Thymus (tissue), 11 donors: ENCODE results near the gene SUN5. TPM values are rescaled to one million over a fixed set of nuclear protein-coding genes. Genes with fewer than 3 reads are reported as not detected.
A peak's percentile ranks its signal among the peaks of the same experiment; 100 is the strongest.

Experiments used
- DNase-seq, 9 donors: peaks; one replicate each; pipeline ENCODE4 v3.0.0-alpha.2; 2013; ENCODE audit warnings: low spot score in 9 of 9, low read depth in 6 of 9, missing footprints in 1 of 9
- H3K27ac ChIP-seq, 2 donors: one replicate each; pipeline ENCODE4 v1.5.1; 2013; ENCODE audit warnings: control low read depth in 1 of 2, low read depth in 1 of 2, low read length in 1 of 2, mild to moderate bottlenecking in 1 of 2, moderate library complexity in 1 of 2
- H3K27me3 ChIP-seq, 2 donors: one replicate each; pipeline ENCODE4 v1.5.1; 2013; ENCODE audit warnings: low read length in 1 of 2; ENCODE audit not compliant: control insufficient read depth in 2 of 2, insufficient read depth in 1 of 2
- H3K36me3 ChIP-seq, 2 donors: one replicate each; pipeline ENCODE4 v1.5.1; 2013; ENCODE audit warnings: low read length in 1 of 2, mild to moderate bottlenecking in 1 of 2, moderate library complexity in 1 of 2; ENCODE audit not compliant: control insufficient read depth in 2 of 2, insufficient read depth in 2 of 2
- H3K4me1 ChIP-seq, 2 donors: one replicate each; pipeline ENCODE4 v1.5.1; 2013; ENCODE audit warnings: low read length in 2 of 2; ENCODE audit not compliant: control insufficient read depth in 2 of 2, insufficient read depth in 2 of 2
- H3K4me3 ChIP-seq, 2 donors: one replicate each; pipeline ENCODE4 v1.5.1; 2013; ENCODE audit warnings: low read length in 2 of 2, control low read depth in 1 of 2, mild to moderate bottlenecking in 1 of 2
- H3K9me3 ChIP-seq, 2 donors: one replicate each; pipeline ENCODE4 v1.5.1; 2013; ENCODE audit warnings: low read length in 1 of 2, mild to moderate bottlenecking in 1 of 2; ENCODE audit not compliant: control insufficient read depth in 2 of 2, insufficient read depth in 1 of 2
- WGBS: extraction: QIAGEN DNeasy Blood & Tissue Kit; methylation state at CpG from one replicate; pipeline ENCODE4 v1.1.7; 2013; 5-methylcytosine and 5-hydroxymethylcytosine counted together
- polyA plus RNA-seq: library from polyadenylated mRNA; stranded (reverse); fragments of 200-250 nt; gene quantifications from one replicate; pipeline ENCODE4 v1.2.3, GENCODE V29; 2013
- total RNA-seq: library from RNA; stranded (reverse); fragments of 120-200 nt; gene quantifications from one replicate; pipeline ENCODE4 v1.2.4, GENCODE V29; 2013
- donor health status: healthy.

The SUN5 gene
- total and polyA plus RNA-seq, 2 donors: not detected

DNA sequence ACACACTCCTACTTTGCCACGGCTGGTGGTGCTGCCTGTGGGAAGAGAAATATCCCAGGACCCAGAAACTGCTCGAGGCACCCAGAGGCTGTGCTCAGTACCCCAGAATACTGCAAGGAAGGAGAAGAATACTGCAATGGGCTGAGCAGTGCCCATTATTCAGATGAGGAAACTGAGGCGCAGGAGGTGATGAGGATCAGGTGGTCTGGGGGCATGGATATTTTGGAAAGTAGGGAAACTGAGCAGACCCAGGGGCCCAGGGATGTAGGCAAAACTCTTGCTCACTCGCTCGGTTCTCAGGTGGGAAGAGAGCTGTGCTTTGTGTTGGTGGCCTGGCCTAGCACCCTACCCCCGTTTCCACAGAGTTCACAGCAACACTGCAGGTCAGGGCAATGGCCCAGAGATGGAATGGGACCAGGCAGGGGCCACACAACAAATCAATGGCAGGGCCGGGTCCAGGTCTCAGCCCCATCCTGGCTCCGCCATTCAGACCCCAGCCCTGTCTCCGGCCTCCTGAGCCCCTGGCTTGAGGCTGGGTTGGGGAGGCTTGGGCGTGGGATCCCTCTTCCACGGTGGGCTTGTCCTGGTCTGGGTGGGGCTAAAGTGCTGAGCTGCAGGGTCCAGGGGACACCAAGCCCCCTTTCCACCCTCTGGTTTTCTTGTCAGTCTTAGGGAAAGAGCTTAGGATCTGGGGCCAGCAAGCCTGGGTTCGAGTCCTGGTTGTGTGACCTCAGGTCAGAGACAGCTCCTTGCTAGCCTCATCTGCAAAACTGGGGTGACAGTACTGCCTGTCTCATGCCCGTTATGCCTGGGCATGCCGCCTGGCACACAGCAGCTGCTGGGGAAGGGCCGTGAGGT, 33.9 kb downstream of the SUN5 start:
- H3K27me3 ChIP-seq: no peaks in the 10 kb centered on the region
- H3K36me3 ChIP-seq: no peaks in the 10 kb centered on the region
- H3K27ac ChIP-seq: peak overlapping the region; percentile 97 to 99
- DNase-seq: no peak
- peaks cover 78 to 98% of the 10 kb centered on the region in 2 donors for H3K4me1 ChIP-seq
- WGBS: 94% methylated on average over 15 of the region's 15 CpGs
- H3K4me3 ChIP-seq: no peak overlapping the region
- peaks cover 0 to 6% of the 10 kb centered on the region in 2 donors for H3K9me3 ChIP-seq

DNA sequence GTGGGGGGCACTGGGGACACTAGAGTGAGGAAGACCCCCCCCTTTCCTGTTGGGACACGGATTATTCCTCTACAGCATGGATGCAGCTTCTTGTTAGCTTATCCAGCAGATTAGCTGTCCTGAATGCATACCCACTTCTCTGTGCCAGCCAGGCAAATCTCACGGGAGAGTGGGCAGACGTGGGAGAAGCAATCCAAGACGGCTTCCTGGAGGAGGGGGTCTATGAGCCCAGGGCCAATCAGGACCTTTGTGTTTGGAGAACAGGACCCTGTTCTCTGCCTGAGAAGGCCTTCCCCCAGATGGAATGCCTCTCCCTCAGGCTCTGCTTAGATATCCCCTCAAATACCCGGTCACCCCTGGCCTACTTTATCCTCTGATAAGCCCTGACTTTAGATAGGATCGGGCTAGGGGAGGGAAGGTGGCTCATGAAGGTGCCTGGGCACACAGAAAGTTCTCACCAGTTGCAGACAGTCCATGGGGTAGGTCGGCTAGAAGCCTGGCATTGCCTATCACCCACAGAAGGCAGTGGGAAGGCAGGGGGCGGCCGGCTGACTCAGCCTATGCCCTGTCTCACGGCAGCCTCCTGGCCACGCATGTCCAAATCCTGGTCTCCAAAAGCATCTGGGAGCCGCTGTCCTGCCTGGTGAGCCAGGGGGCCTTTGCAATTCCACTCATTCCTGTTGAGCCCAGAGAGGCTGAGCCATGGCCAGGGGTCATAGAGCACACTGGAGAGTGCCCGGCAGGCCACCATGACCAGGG, 34.7 kb downstream of the SUN5 start:
- no peak overlapping the region for H3K4me3 ChIP-seq
- WGBS: 97% methylated on average over 13 of the region's 13 CpGs
- DNase-seq: no peak
- H3K36me3 ChIP-seq: no peaks in the 10 kb centered on the region
- H3K27me3 ChIP-seq: no peaks in the 10 kb centered on the region
- H3K9me3 ChIP-seq: peaks cover 0 to 6% of the 10 kb centered on the region in 2 donors
- H3K27ac ChIP-seq: peak overlapping the region; percentile 97 to 99
- peaks cover 82 to 97% of the 10 kb centered on the region in 2 donors for H3K4me1 ChIP-seq

DNA sequence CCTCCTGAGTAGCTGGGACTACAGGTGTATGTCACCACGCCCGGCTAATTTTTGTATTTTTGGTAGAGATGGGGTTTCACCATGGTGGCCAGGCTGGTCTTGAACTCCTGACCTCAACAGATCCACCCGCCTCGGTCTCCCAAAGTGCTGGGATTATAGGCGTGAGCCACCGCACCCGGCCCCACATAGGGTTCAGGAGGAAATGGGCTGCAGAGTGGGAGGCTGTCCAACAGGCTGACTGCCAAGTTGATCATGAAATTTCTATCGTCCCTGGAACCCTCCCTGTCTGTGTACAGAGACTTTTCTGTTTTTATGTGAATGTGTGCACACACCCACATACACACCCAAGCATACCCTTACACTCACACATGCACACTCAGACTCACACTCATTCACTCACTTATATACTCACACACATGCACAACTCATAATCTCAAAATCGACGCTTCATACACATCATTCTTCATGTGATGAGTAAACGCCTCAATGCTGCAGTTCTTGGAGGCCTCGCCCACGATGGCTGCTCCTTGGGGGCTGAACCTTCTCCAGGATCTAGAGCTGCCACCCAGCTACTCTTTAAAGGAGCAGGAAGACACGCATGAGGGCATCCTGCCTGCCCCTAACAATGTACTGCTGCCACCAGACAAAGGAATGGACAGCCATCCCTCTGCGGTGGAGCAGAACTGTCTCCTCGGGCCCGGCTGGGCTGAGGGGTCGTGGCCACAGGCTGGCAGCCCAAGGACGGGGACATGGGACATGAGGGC, 35.6 kb downstream of the SUN5 start:
- 90% methylated on average over 19 of the region's 19 CpGs for WGBS
- peak overlapping the region; percentile 66 to 97 for H3K27ac ChIP-seq
- H3K9me3 ChIP-seq: peaks cover 0 to 6% of the 10 kb centered on the region in 2 donors
- peak in 1 of 9 donors; percentile 46 for DNase-seq
- H3K4me3 ChIP-seq: no peak overlapping the region
- no peaks in the 10 kb centered on the region for H3K27me3 ChIP-seq
- H3K4me1 ChIP-seq: peaks cover 76 to 90% of the 10 kb centered on the region in 2 donors
- no peaks in the 10 kb centered on the region for H3K36me3 ChIP-seq

DNA sequence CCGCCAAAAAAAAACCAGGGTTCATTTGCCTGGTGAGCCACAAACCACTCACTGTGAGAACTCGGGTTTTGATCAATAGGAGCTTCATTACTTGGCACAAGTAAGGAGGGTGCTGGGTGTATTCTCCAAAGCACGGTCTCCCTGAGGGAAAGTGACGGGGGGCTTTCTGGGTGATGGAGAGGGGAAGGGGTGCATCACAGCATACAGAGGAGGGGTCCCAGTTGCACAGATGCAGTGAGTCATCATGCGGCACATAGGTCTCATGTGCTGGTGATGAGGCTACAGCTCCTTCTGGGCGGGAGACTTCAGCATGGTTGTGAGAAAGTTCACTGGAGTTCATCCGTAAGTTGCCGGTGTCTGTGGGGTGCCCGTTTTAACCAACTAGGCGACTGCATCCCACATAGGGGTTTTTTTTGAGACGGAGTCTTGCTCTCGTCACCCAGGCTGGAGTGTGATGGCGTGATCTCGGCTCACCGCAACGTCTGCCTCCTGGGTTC, 36.2 kb downstream of the SUN5 start:
- H3K9me3 ChIP-seq: peaks cover 0 to 6% of the 10 kb centered on the region in 2 donors
- peak in 1 of 9 donors; percentile 47 for DNase-seq
- H3K27ac ChIP-seq: peak overlapping the region; percentile 47 to 83
- H3K4me3 ChIP-seq: no peak overlapping the region
- WGBS: 81% methylated on average over 16 of the region's 16 CpGs
- H3K27me3 ChIP-seq: no peaks in the 10 kb centered on the region
- peaks cover 69 to 90% of the 10 kb centered on the region in 2 donors for H3K4me1 ChIP-seq
- H3K36me3 ChIP-seq: no peaks in the 10 kb centered on the region

DNA sequence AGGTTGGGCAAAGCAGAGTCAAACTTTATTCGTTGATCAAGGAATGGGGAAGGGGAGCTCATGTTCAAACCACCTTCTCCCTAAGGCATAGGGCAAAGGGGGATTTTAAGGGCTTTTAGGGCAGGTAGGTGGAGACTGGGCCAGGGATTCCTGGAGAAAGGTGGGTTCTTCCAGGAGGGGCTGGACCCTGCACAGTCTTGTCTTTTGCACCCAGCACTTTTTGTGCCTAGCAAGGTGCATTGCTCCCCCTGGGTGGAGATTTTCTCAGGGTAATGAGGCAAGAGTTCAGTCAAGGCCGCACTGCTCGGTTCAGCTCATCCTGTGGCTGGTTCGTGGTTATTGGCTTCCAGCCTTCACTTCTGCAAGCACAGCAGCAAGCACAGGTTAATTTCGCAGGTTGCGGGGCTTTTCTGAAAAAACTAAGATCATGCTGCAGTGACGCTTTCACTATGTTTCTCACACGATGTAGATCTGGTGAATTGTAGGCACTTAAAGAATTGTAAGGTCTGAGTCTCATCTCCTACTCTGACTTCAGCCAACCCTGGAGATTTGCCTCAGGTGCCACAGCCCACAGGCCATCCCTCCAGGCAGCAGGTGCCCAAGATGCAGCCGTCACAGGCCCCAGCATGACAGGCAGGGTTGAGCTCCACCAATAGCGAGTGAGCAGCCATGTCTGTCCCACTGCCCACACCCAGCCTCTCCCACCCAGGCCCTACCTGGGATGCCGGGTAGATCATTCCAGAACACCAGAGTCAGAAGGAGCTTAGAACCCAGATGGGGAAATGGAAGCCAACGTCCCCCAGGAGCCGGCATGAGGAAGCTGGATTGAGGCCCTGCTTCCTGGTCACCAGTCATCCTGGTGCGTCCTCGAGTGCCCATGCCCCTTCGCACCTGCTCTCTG, 37.1 kb downstream of the SUN5 start:
- 48% methylated on average over 16 of the region's 16 CpGs for WGBS
- DNase-seq: peak in 4 of 9 donors; percentile 50 to 85 (median 55)
- no peaks in the 10 kb centered on the region for H3K27me3 ChIP-seq
- H3K27ac ChIP-seq: peak overlapping the region; percentile 83 to 90
- peaks cover 62 to 90% of the 10 kb centered on the region in 2 donors for H3K4me1 ChIP-seq
- H3K4me3 ChIP-seq: no peak overlapping the region
- no peaks in the 10 kb centered on the region for H3K36me3 ChIP-seq
- no peaks in the 10 kb centered on the region for H3K9me3 ChIP-seq

DNA sequence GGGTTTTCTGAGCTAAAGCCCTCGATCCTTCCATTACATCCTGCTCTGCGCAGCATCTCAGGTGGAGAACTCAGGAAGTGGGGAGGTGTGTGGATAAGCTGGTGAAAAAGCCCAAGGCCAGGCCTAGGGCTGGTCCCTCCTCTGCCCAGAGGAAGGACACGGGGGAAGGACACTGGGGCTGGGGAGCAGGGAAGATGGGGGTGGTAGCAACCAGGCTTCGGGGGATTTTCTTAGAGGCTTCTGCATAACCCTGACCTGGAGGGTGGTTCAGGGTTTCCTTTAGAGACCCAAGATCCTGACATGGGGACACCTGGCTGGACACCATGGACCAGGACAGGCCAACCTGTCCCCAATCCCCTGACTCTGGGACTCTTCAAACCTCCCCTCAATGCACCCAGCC, 37.9 kb downstream of the SUN5 start:
- WGBS: 92% methylated on average over 4 of the region's 4 CpGs
- peak overlapping the region; percentile 83 to 90 for H3K27ac ChIP-seq
- DNase-seq: no peak

DNA sequence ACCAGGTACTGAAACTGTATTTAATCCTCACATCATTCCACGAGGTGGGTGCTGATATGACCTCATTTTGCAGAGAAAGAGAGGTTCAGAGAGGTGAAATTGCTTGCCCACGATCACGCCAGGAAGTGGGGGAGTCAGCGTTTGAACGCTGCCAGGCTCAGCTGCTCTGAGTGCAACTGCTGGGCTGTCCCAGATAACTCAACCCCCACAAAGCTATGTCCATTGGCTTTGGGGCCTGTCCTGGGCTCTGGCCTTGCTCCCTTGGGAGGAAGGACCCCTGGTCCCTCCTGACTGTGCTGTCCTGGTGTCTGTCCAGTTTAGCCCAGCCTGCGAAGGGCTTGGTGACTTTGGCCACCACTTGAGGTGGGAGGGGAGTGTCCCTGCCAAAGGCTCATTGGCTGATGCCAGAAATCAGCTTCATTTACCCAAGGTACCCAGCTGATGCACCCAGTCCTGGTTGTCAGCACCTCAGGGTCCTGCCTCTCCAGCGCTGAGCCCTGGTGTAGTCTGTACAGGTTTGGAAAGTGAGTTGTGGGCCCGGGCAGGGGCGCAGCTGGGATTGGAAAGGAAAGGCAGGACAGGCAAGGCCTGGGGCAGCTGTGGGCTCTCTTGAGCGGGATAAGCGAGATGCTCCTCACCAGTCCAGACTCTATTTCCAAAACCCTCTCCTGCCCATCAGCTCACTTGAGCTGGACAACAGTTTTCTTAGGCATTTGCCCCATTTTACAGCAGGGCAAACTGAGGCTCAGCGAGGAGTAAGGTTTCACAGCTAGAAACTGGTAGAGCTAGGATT, 38.5 kb downstream of the SUN5 start:
- WGBS: 58% methylated on average over 12 of the region's 12 CpGs
- no peaks in the 10 kb centered on the region for H3K9me3 ChIP-seq
- peak overlapping the region; percentile 78 to 83 for H3K27ac ChIP-seq
- peak in 5 of 9 donors; percentile 47 to 82 (median 61) for DNase-seq
- no peaks in the 10 kb centered on the region for H3K27me3 ChIP-seq
- no peak overlapping the region for H3K4me3 ChIP-seq
- no peaks in the 10 kb centered on the region for H3K36me3 ChIP-seq
- peaks cover 48 to 81% of the 10 kb centered on the region in 2 donors for H3K4me1 ChIP-seq

More for the DNA sequence above, 37.9 kb downstream of the SUN5 start:
- peaks cover 54 to 87% of the 10 kb centered on the region in 2 donors for H3K4me1 ChIP-seq
- no peaks in the 10 kb centered on the region for H3K36me3 ChIP-seq
- no peaks in the 10 kb centered on the region for H3K9me3 ChIP-seq
- no peaks in the 10 kb centered on the region for H3K27me3 ChIP-seq
- H3K4me3 ChIP-seq: no peak overlapping the region
